NCI-H1105 treated with DMSO at 0.1 percent for 48 hours (cell line): ENCODE measurements around the gene TCP11L2.
"Not testable (repeated sequence)": the region's sequence is repeated elsewhere in the genome, so short reads cannot be mapped to it uniquely, and the experiment has no call there.

Experiments
- DNase-seq: peaks from one replicate; lab custom pipeline; 2025; lab: John Stamatoyannopoulos, UW

The TCP11L2 gene

GRCh38 chr12:106284358-106285105 lies 18.0 kb upstream of the TCP11L2 start:
- DNase-seq, result no peak

- DNase-seq, result no peak
These were observed 16.6 kb upstream of the TCP11L2 start for GRCh38 chr12:106285982-106286381.

DNA sequence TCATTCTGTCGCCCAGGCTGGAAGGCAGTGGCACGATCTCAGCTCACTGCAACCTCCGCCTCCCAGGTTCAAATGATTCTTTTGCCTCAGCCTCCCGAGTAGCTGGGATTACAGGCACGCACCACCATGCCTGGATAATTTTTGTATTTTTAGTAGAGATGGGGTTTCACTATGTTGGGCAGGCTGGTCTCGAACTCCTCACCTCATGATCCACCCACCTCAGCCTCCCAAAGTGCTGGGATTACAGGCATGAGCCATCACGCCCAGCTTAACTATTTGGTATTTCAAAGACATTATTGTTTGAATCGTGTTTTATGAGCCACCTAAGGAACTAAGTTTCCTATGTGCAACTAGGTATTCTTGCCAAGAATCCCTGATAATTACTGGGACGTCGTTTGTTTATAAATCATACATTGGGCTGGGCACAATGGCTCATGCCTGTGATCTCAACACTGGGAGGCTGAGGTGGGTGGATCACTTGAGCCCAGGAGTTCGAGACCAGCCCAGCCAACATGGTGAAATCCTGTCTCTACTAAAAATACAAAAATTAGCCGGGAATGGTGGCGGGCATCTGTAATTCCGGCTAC lies 15.9 kb upstream of the TCP11L2 start:
- not testable (repeated sequence) for DNase-seq

DNA sequence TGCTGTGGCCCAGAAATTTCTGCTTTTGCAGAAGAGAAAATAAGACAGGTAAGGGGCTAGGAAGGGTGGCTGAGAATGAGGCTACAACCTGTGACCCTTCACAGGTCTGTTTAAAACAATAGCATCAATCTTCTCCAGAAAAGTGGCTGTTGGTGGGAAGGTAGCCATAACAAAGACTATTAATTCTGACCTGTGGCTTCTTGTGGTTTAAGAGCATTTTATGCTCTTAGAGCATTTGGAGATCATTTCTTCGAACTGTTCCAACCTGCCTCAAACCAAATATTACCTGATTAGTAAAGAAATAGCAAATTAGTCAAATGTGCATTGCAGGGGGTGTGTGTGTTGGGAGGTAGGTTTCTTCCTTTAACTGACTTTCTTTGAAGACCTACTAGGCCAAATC lies 15.2 kb upstream of the TCP11L2 start:
- DNase-seq, result no peak

- no peak for DNase-seq
These were observed 14.4 kb upstream of the TCP11L2 start for GRCh38 chr12:106288101-106288493.

DNA sequence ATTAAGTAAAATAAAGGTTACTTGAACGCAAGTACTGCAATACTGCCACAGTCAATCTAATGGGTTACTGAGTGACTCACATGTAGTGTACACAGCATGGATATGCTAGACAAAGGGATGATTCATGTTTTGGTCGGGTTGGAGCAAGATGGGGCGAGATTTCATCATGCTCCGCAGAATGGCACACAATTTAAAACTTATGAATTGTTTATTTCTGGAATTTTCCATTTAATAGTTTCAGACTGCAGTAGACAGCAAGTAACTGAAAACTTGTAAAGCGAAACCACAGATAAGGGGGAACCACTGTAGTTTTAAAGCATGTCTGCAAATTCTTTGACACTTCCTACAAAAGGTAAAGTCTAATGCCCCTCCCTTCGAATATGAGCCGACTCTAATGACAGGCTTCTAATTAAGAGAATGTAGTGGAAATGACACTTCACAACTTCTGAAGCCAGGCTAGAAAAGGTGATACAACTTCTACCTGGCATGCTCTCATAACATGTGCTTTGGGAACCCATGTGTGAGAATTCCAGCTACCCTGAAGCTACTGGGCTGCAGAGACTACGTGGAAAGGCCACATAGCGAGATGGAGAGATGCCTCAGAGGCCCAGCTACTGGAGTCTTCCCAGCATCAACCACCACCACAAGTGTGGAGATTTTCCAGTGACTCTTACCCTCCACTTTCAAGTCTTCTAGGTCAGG lies 13.9 kb upstream of the TCP11L2 start:
- DNase-seq, result no peak

DNA sequence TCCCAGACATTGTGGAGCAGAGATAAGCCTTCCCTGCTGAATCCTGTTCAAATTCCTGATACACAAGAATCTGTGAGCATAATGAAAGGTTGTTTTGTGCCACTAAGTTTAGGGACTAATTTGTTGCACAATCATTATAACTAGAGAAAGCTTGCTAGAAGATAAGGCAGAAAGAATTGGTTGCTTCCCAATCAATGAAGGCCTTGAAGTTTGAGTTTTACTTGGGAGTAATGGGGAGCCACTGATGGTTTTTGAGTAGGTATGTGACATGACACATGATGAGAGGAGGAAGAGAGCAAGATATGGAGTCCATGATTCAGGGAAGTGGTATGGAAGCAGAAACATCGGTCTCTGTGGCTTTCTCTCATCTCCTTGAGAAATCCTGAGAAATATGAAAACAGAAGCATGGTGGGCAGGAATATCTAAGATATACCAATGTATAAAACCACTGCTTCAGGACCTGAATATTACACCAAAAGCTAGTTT lies 13.3 kb upstream of the TCP11L2 start:
- no peak for DNase-seq

DNA sequence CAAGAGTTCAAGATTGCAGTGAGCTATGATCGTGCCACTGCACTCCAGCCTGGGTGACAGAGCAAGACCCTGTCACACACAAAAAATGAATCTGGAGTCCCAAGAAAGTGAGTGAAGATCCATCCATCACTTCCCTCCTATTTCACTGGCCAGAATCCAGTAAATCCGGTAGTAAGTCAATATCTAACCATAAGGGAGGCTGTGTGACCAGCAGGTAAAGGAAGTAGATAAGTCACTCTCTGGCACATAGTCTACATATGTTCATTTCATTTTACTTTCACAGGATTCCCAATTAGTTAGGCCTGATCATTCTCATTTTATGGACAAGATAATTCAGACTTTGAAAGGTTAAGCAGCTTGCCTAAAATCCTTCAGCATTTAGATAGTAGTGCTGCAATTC lies 11.9 kb upstream of the TCP11L2 start:
- DNase-seq, result no peak

GRCh38 chr12:106291342-106291741 lies 11.2 kb upstream of the TCP11L2 start:
- peak; percentile 43 for DNase-seq

- no peak for DNase-seq
These were observed 10.2 kb upstream of the TCP11L2 start for GRCh38 chr12:106292339-106292738.

- no peak for DNase-seq
These were observed 6.2 kb upstream of the TCP11L2 start for GRCh38 chr12:106296179-106296877.

DNA sequence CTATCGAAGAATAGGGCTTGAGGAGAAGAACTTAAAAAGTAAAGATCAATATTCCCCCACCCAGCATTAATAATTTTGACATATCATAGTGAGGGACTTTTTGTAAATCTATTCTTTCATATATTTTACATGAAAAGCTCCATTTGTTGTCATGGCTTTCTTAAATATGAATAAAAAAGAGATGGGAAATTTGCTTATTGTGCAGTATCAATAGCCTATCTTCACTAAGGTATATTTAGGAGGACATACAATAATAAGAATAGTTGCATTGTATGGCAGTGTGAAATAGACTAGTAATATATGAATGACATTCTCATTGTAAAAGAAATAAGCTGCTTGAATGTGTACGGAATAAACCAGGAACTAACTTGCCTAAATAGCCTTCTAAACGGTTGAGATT lies 5.5 kb upstream of the TCP11L2 start:
- DNase-seq, result no peak

DNA sequence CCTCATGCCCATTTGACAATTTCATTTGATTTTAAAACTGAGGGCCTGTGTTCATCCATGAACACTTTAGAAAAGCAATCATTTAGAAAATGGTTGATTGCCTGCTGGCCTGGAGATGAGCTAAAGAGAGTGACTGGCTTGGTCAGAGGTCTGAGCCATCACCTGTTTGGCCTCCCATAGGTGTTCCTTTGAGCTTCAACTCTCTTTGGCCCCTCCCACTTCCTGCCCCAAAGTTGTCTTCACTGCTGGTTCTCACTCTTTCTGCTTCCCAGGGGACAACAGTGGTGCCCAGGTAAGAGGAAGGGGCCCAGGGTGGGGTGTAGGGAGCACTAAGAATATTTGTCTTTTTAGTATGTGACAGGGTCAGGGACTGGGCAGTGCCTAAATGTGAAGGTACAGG lies 4.9 kb upstream of the TCP11L2 start:
- no peak for DNase-seq

- DNase-seq, result no peak
These were observed 3.2 kb upstream of the TCP11L2 start for GRCh38 chr12:106299202-106299774.

DNA sequence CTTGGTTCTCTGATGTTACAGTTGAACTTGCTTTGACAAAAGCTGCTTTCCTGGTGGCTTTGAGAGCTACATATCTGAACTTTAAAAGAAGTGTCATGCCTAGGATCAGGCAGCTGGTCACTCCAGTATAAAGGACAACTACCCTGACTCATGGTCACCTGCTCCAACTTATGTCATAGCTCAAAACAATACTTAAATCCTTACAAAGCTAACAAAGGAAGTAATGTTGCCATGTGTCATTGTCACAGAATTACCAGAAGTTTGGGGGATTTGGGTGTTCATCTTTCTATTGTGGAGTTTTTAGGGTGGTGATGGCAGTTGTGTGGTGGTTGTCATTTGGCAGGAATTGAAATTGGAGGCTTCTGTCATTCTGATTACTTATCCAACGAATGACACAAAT lies 1.8 kb upstream of the TCP11L2 start:
- DNase-seq, result no peak

- no peak for DNase-seq
These were observed 1.3 kb upstream of the TCP11L2 start for GRCh38 chr12:106301241-106301610.

DNA sequence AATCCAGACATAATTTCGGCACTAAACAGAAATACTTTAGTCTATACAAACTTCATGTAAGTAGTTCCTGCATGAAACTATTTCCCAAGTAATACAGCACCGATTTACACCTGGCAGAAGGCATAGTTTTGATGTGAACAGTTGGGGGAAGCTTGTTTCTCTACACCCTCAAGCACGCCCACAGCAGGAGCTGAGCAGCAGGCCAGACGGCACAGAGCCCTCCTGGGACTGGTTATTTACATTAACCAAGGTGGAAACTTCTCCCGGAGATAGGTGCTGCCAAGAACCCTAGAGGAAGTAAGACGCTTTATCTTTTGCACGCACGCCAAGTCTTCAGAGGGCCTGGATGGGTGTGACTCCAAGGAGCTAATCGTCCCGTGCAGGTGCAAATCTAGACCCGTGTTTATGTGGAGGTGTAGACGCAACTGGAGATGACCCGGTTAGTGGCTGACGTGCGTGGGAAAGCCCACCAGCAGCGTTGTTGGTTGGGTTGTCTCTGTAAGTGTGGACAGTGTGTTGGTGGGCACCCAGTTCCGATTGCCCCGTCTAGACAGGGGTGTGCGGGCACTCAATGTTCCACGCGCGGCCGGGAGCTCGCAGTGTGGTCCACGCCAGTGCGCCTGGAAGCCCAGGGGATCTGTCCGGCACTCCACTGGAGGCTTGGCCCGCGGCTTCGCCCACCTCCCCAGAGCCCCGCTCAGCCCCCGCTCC lies 767 bp upstream of the TCP11L2 start:
- peak; percentile 57 for DNase-seq

- DNase-seq, result peak; percentile 73
These were observed 778 bp downstream of the TCP11L2 start for GRCh38 chr12:106303202-106303820.

DNA sequence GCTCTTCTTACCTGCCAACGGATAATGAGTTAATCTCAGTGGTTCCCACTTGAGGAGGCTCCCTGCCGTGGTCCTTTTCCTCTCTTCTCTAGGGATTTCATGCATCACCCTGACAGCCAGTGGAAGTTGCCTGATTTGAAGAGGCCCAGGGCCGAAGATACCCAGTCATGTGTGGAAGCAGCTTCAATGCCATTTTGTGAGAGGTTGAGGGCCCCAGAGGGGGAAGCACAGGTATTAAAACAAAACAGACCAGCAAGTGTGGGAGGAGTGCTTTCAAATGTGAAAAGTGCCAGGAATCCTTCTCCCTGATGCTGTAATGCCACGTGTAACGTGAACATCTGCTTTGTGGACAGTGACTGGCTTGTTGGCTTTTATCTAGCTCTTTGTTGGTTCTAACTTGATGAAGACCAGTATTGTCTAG lies 1.5 kb downstream of the TCP11L2 start:
- no peak for DNase-seq

GRCh38 chr12:106304797-106305196 lies 2.3 kb downstream of the TCP11L2 start:
- DNase-seq, result no peak

- DNase-seq, result no peak
These were observed 2.8 kb downstream of the TCP11L2 start for GRCh38 chr12:106305376-106305775.
